Neural cell (in vitro differentiated cells): ENCODE measurements around the gene EID2. TPM values are rescaled to one million over a fixed set of nuclear protein-coding genes. Genes with fewer than 3 reads are reported as not detected.

Experiments used
- H2AFZ ChIP-seq: fragments of 200-600, 300-800 bp; sonication (generic), shearing (Covaris generic); 2 replicates; pipeline ENCODE4 v1.6.0; 2014; ENCODE audit warnings: low read depth, mild to moderate bottlenecking, antibody characterized with exemption, low read length, moderate library complexity
- H3F3A ChIP-seq: fragments of 200-600 bp; shearing (Covaris generic); 2 replicates; pipeline ENCODE4 v1.6.1; 2016; ENCODE audit warnings: mild to moderate bottlenecking, moderate library complexity, mixed read lengths, antibody characterized with exemption, low read length; ENCODE audit not compliant: insufficient read depth, poor library complexity, severe bottlenecking
- H3K27ac ChIP-seq: fragments of 200-600, 300-800 bp; sonication (generic), shearing (Covaris generic); 2 replicates; pipeline ENCODE4 v1.5.1; 2014; ENCODE audit warnings: mild to moderate bottlenecking, low read length, moderate library complexity
- H3K27me3 ChIP-seq: fragments of 300-800, 200-600 bp; sonication (generic), shearing (Covaris generic); 2 replicates; pipeline ENCODE4 v1.6.0; 2014; ENCODE audit warnings: mild to moderate bottlenecking, low read depth, low read length, moderate library complexity; ENCODE audit not compliant: insufficient read depth
- H3K36me3 ChIP-seq: fragments of 300-800, 200-600 bp; sonication (generic), shearing (Covaris generic); 2 replicates; pipeline ENCODE4 v1.5.1; 2014; ENCODE audit warnings: mild to moderate bottlenecking, antibody characterized with exemption, low read length, moderate library complexity; ENCODE audit not compliant: insufficient read depth
- H3K4me2 ChIP-seq: fragments of 300-800, 200-600 bp; sonication (generic), shearing (Covaris generic); 2 replicates; pipeline ENCODE4 v1.6.0; 2014; ENCODE audit warnings: mild to moderate bottlenecking, low read length
- H3K4me3 ChIP-seq: fragments of 300-800, 200-600 bp; sonication (generic), shearing (Covaris generic); 2 replicates; pipeline ENCODE4 v1.5.1; 2014; ENCODE audit warnings: mild to moderate bottlenecking, low read length, moderate library complexity
- H3K79me2 ChIP-seq: fragments of 200-600 bp; shearing (Covaris generic); replicated peaks from 2 replicates; pipeline ENCODE4 v1.6.0; 2014; ENCODE audit warnings: mild to moderate bottlenecking, low read length, moderate library complexity; ENCODE audit not compliant: insufficient read depth
- H3K9ac ChIP-seq: fragments of 300-800, 200-600 bp; sonication (generic), shearing (Covaris generic); 2 replicates; pipeline ENCODE4 v1.6.1; 2016; ENCODE audit warnings: mild to moderate bottlenecking, low read length, mixed read lengths
- H3K9me2 ChIP-seq: fragments of 200-600 bp; shearing (Covaris generic); 2 replicates; pipeline ENCODE4 v1.6.1; 2016; ENCODE audit warnings: mild to moderate bottlenecking, low read length, mixed read lengths; ENCODE audit not compliant: insufficient read depth
- H3K9me3 ChIP-seq: fragments of 200-600, 300-800 bp; sonication (generic), shearing (Covaris generic); 2 replicates; pipeline ENCODE4 v1.6.1; 2016; ENCODE audit warnings: mild to moderate bottlenecking, mixed run types, low read length, moderate library complexity, mixed read lengths
- H4K20me1 ChIP-seq: fragments of 200-600 bp; shearing (Covaris generic); 2 replicates; pipeline ENCODE4 v1.6.1; 2016; ENCODE audit warnings: mild to moderate bottlenecking, mixed run types; ENCODE audit not compliant: insufficient read depth
- CTCF ChIP-seq: fragments of 450-650 bp; IDR thresholded peaks from 2 replicates; pipeline ENCODE4 v1.5.1; 2014; ENCODE audit warnings: antibody characterized with exemption, mild to moderate bottlenecking, moderate library complexity; ENCODE audit not compliant: poor library complexity, severe bottlenecking
- EP300 ChIP-seq: fragments of 450-650 bp; conservative IDR thresholded peaks from 2 replicates; pipeline ENCODE4 v1.6.1; 2014; ENCODE audit warnings: antibody characterized with exemption, mild to moderate bottlenecking, moderate library complexity; ENCODE audit not compliant: poor library complexity, severe bottlenecking
- EZH2 ChIP-seq: fragments of 200-600, 300-800 bp; shearing (Covaris generic), sonication (generic); IDR thresholded peaks from 2 replicates; pipeline ENCODE4 v1.6.1; 2014; ENCODE audit warnings: antibody characterized with exemption, low read length, borderline replicate concordance, mild to moderate bottlenecking; ENCODE audit not compliant: insufficient read depth, poor library complexity, severe bottlenecking
- MXI1 ChIP-seq: fragments of 450-650 bp; conservative IDR thresholded peaks from 2 replicates; pipeline ENCODE4 v1.6.1; 2014; ENCODE audit warnings: antibody characterized with exemption, mild to moderate bottlenecking; ENCODE audit not compliant: poor library complexity, severe bottlenecking
- POLR2AphosphoS5 ChIP-seq: IDR thresholded peaks from 2 replicates; pipeline ENCODE4 v1.6.1; 2012
- RAD21 ChIP-seq: fragments of 450-650 bp; conservative IDR thresholded peaks from 2 replicates; pipeline ENCODE4 v1.6.1; 2014; ENCODE audit warnings: antibody characterized with exemption, mild to moderate bottlenecking, moderate library complexity
- SMC3 ChIP-seq: fragments of 450-650 bp; conservative IDR thresholded peaks from 2 replicates; pipeline ENCODE4 v1.6.1; 2014; ENCODE audit warnings: antibody characterized with exemption, mild to moderate bottlenecking, moderate library complexity; ENCODE audit not compliant: poor library complexity
- TAF1 ChIP-seq: IDR thresholded peaks from 2 replicates; pipeline ENCODE4 v1.6.1; 2012; ENCODE audit warnings: low read depth
- polyA plus RNA-seq: library from polyadenylated mRNA; depleted of rRNA; stranded (reverse); fragments of >200 nt; gene quantifications from 2 replicates; pipeline ENCODE4 v1.2.3, GENCODE V29; 2014
- TF ChIP-seq, protein P1 (sequence below): IDR thresholded peaks from 2 replicates; pipeline ENCODE4 v1.6.1; 2012; ENCODE audit warnings: borderline replicate concordance

EID2 gene
- polyA plus RNA-seq, 1 donor from 2014 or later = 47.4 TPM

GRCh38 chr19:39544226-39544903 is 4.4 kb upstream of the EID2 start:
- no peak overlapping the region for H2AFZ ChIP-seq
- no peak for TF ChIP-seq SMC3
- TF ChIP-seq EP300 = no peak
- TF ChIP-seq, protein P1, sequence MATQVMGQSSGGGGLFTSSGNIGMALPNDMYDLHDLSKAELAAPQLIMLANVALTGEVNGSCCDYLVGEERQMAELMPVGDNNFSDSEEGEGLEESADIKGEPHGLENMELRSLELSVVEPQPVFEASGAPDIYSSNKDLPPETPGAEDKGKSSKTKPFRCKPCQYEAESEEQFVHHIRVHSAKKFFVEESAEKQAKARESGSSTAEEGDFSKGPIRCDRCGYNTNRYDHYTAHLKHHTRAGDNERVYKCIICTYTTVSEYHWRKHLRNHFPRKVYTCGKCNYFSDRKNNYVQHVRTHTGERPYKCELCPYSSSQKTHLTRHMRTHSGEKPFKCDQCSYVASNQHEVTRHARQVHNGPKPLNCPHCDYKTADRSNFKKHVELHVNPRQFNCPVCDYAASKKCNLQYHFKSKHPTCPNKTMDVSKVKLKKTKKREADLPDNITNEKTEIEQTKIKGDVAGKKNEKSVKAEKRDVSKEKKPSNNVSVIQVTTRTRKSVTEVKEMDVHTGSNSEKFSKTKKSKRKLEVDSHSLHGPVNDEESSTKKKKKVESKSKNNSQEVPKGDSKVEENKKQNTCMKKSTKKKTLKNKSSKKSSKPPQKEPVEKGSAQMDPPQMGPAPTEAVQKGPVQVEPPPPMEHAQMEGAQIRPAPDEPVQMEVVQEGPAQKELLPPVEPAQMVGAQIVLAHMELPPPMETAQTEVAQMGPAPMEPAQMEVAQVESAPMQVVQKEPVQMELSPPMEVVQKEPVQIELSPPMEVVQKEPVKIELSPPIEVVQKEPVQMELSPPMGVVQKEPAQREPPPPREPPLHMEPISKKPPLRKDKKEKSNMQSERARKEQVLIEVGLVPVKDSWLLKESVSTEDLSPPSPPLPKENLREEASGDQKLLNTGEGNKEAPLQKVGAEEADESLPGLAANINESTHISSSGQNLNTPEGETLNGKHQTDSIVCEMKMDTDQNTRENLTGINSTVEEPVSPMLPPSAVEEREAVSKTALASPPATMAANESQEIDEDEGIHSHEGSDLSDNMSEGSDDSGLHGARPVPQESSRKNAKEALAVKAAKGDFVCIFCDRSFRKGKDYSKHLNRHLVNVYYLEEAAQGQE = no peak
- no peak for TF ChIP-seq EZH2
- no peak for TF ChIP-seq MXI1
- no peak for TF ChIP-seq POLR2AphosphoS5
- TF ChIP-seq CTCF = no peak
- no peak for TF ChIP-seq RAD21
- no peak for TF ChIP-seq TAF1

DNA sequence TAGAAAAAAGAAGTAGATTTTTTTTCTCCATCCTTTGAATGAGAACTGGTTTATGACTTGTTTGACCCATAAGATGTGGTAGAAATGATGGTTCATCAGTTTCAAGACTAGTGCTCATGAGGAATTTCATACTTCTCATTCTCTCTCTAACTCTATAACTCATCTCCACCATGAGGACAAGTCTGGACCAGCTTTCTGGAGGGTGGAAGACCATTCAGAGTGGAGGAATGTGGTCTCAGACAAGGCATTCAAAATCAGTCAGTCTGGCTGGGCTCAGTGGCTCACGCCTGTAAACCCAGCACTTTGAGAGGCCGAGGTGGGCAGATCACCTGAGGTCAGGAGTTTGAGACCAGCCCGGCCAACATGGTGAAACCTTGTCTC is 3.5 kb upstream of the EID2 start:
- no peaks in the 10 kb centered on the region for H3K9me2 ChIP-seq
- no peaks in the 10 kb centered on the region for H3F3A ChIP-seq
- peak overlapping the region; percentile 63 for H3K9ac ChIP-seq
- H3K9me3 ChIP-seq = no peaks in the 10 kb centered on the region
- H3K27ac ChIP-seq = no peak overlapping the region
- no peaks in the 10 kb centered on the region for H3K27me3 ChIP-seq
- no peak overlapping the region for H3K4me3 ChIP-seq
- H4K20me1 ChIP-seq = no peaks in the 10 kb centered on the region
- H3K36me3 ChIP-seq = no peaks in the 10 kb centered on the region
- no peak overlapping the region for H2AFZ ChIP-seq
- H3K79me2 ChIP-seq = peaks cover 7% of the 10 kb centered on the region
- H3K4me2 ChIP-seq = no peak overlapping the region
- no peak for TF ChIP-seq EZH2
- TF ChIP-seq EP300 = no peak
- no peak for TF ChIP-seq SMC3
- TF ChIP-seq, protein P1 = no peak
- TF ChIP-seq RAD21 = no peak
- no peak for TF ChIP-seq CTCF
- no peak for TF ChIP-seq MXI1
- no peak for TF ChIP-seq TAF1
- no peak for TF ChIP-seq POLR2AphosphoS5

More at GRCh38 chr19:39544226-39544903, 4.4 kb upstream of the EID2 start:
- Histone ChIP-seq H3K9me2 (no peaks in the 10 kb centered on the region), H3K9ac (no peak overlapping the region), H3K36me3 (no peaks in the 10 kb centered on the region), H3F3A (no peaks in the 10 kb centered on the region), H3K27ac (no peak overlapping the region), H3K4me3 (no peak overlapping the region), H3K79me2 (no peaks in the 10 kb centered on the region), H3K27me3 (no peaks in the 10 kb centered on the region), H4K20me1 (no peaks in the 10 kb centered on the region), H3K4me2 (no peak overlapping the region), H3K9me3 (no peaks in the 10 kb centered on the region)
